8988T (cell line): ENCODE results near the gene ZFR2.

ENCODE experiments used
- DNase-seq: peaks from one replicate; pipeline ENCODE4 v3.0.0; 2011

The ZFR2 gene

GRCh38 chr19:3867971-3868769 lies 668 bp downstream of the ZFR2 start:
- no peak for DNase-seq

- no peak for DNase-seq
These were observed 1.8 kb downstream of the ZFR2 start for GRCh38 chr19:3866910-3867638.

GRCh38 chr19:3863648-3864047 lies 5.2 kb downstream of the ZFR2 start:
- DNase-seq: no peak

GRCh38 chr19:3862826-3863500 lies 5.9 kb downstream of the ZFR2 start:
- no peak for DNase-seq

GRCh38 chr19:3860499-3860898 lies 8.3 kb downstream of the ZFR2 start:
- no peak for DNase-seq

GRCh38 chr19:3857449-3858003 lies 11.3 kb downstream of the ZFR2 start:
- DNase-seq: no peak

GRCh38 chr19:3855320-3855719 lies 13.5 kb downstream of the ZFR2 start:
- DNase-seq: peak; percentile 55

GRCh38 chr19:3852614-3853254 lies 16.1 kb downstream of the ZFR2 start:
- peak; percentile 65 for DNase-seq

- no peak for DNase-seq
These were observed 16.7 kb downstream of the ZFR2 start for GRCh38 chr19:3852177-3852511.

GRCh38 chr19:3851254-3852176 lies 17.3 kb downstream of the ZFR2 start:
- DNase-seq: no peak

GRCh38 chr19:3850320-3850972 lies 18.4 kb downstream of the ZFR2 start:
- no peak for DNase-seq

GRCh38 chr19:3849787-3850186 lies 19.1 kb downstream of the ZFR2 start:
- DNase-seq: no peak

- peak; percentile 79 for DNase-seq
These were observed 19.7 kb downstream of the ZFR2 start for GRCh38 chr19:3849092-3849491.

- no peak for DNase-seq
These were observed 24.2 kb downstream of the ZFR2 start for GRCh38 chr19:3844596-3844995.

GRCh38 chr19:3842948-3843347 lies 25.9 kb downstream of the ZFR2 start:
- no peak for DNase-seq

GRCh38 chr19:3840804-3841203 lies 28.0 kb downstream of the ZFR2 start:
- DNase-seq: no peak

GRCh38 chr19:3839941-3840340 lies 28.9 kb downstream of the ZFR2 start:
- DNase-seq: no peak

- DNase-seq: no peak
These were observed 30.2 kb downstream of the ZFR2 start for GRCh38 chr19:3838661-3839060.

GRCh38 chr19:3837922-3838321 lies 30.9 kb downstream of the ZFR2 start:
- DNase-seq: no peak

- no peak for DNase-seq
These were observed 31.5 kb downstream of the ZFR2 start for GRCh38 chr19:3837332-3837731.

GRCh38 chr19:3836887-3837286 lies 32.0 kb downstream of the ZFR2 start:
- DNase-seq: no peak

GRCh38 chr19:3835055-3835435 lies 33.8 kb downstream of the ZFR2 start:
- DNase-seq: no peak
